Neutrophil (primary cell): ENCODE data around the gene PLTP.
A peak's percentile ranks its signal among the peaks of the same experiment; 100 is the strongest.
"Not testable (repeated sequence)": the region's sequence is repeated elsewhere in the genome, so short reads cannot be mapped to it uniquely, and the experiment has no call there.

ENCODE experiments used
- H3K27ac ChIP-seq: fragments of 200-600 bp; sonication (generic); 2 replicates; pipeline ENCODE4 v1.5.1; 2016; ENCODE audit warnings: mild to moderate bottlenecking, moderate library complexity
- H3K27me3 ChIP-seq: fragments of 200-600 bp; sonication (generic); 2 replicates; pipeline ENCODE4 v1.6.0; 2016; ENCODE audit warnings: mild to moderate bottlenecking
- H3K36me3 ChIP-seq: fragments of 200-600 bp; sonication (generic); 2 replicates; pipeline ENCODE4 v1.5.1; 2017
- H3K4me1 ChIP-seq, 2 experiments: fragments of 200-600 bp in 1 of 2; sonication (generic) in 1 of 2; 1 replicate in 1 of 2; 2 replicates in 1 of 2; pipeline versions ENCODE4 v1.5.1 to v1.6.1; 2013 to 2016; ENCODE audit warnings: low read depth in 1 of 2, low read length in 1 of 2, mild to moderate bottlenecking in 1 of 2, moderate library complexity in 1 of 2; ENCODE audit not compliant: control insufficient read depth in 1 of 2, insufficient read depth in 1 of 2
- H3K4me3 ChIP-seq, 2 experiments: fragments of 200-600 bp in 1 of 2; sonication (generic) in 1 of 2; 1 replicate in 1 of 2; 2 replicates in 1 of 2; pipeline ENCODE4 v1.5.1; 2013 to 2016; ENCODE audit warnings: low read depth in 1 of 2, low read length in 1 of 2, mild to moderate bottlenecking in 1 of 2, moderate library complexity in 1 of 2
- H3K9me3 ChIP-seq: fragments of 200-600 bp; sonication (generic); 2 replicates; pipeline ENCODE4 v1.5.1; 2016
- CTCF ChIP-seq: fragments of 200-600 bp; sonication (generic); IDR thresholded peaks from 2 replicates; pipeline ENCODE4 v1.5.1; 2016; ENCODE audit warnings: antibody characterized with exemption

PLTP gene

GRCh38 chr20:45911486-45912343 is at the start of gene PLTP:
TSS of gene PLTP (minus strand) at chr20:45912155. CDS start at chr20:45911452, 703 bp downstream.
- Histone ChIP-seq H3K4me1 (peaks cover 36 to 44% of the 10 kb centered on the region in 2 experiments), H3K4me3 (peak within 1 kb of the TSS; percentile 65 to 67), H3K27ac (peak within 1 kb of the TSS; percentile 57), H3K36me3 (no peaks in the 10 kb centered on the region), H3K9me3 (no peaks in the 10 kb centered on the region), H3K27me3 (peaks cover 21% of the 10 kb centered on the region)
- no peak for TF ChIP-seq CTCF

GRCh38 chr20:45959956-45960630 is 48.1 kb upstream of the PLTP start:
- H3K27ac ChIP-seq: no peak overlapping the region
- no peaks in the 10 kb centered on the region for H3K9me3 ChIP-seq
- TF ChIP-seq CTCF: no peak
- no peaks in the 10 kb centered on the region for H3K4me1 ChIP-seq
- H3K4me3 ChIP-seq: no peak overlapping the region
- peaks cover 88% of the 10 kb centered on the region for H3K36me3 ChIP-seq
- H3K27me3 ChIP-seq: no peaks in the 10 kb centered on the region

- no peak for TF ChIP-seq CTCF
- Histone ChIP-seq H3K4me1 (no peaks in the 10 kb centered on the region), H3K36me3 (peaks cover 85% of the 10 kb centered on the region), H3K27ac (no peak overlapping the region), H3K9me3 (no peaks in the 10 kb centered on the region), H3K27me3 (no peaks in the 10 kb centered on the region), H3K4me3 (no peak overlapping the region)
These were observed 47.2 kb upstream of the PLTP start for GRCh38 chr20:45959126-45959525.

GRCh38 chr20:45958593-45958992 is 46.6 kb upstream of the PLTP start:
- no peaks in the 10 kb centered on the region for H3K4me1 ChIP-seq
- no peak overlapping the region for H3K4me3 ChIP-seq
- H3K9me3 ChIP-seq: no peaks in the 10 kb centered on the region
- peaks cover 85% of the 10 kb centered on the region for H3K36me3 ChIP-seq
- no peaks in the 10 kb centered on the region for H3K27me3 ChIP-seq
- H3K27ac ChIP-seq: no peak overlapping the region
- TF ChIP-seq CTCF: no peak

GRCh38 chr20:45957021-45957941 is 45.3 kb upstream of the PLTP start:
- TF ChIP-seq CTCF: no peak
- no peak overlapping the region for H3K27ac ChIP-seq

GRCh38 chr20:45956326-45956725 is 44.4 kb upstream of the PLTP start:
- H3K27ac ChIP-seq, H3K4me1 ChIP-seq, H3K4me3 ChIP-seq, H3K9me3 ChIP-seq, H3K27me3 ChIP-seq: not testable (repeated sequence)
- peaks cover 85% of the 10 kb centered on the region for H3K36me3 ChIP-seq

More at GRCh38 chr20:45957021-45957941, 45.3 kb upstream of the PLTP start:
- Histone ChIP-seq H3K9me3 (no peaks in the 10 kb centered on the region), H3K4me3 (no peak overlapping the region), H3K4me1 (no peaks in the 10 kb centered on the region), H3K27me3 (no peaks in the 10 kb centered on the region), H3K36me3 (peaks cover 85% of the 10 kb centered on the region)
